Stimulated activated CD8-positive, alpha-beta memory T cell treated with anti-CD3 and anti-CD28 coated beads, Interleukin-15, amount 100 ng/mL, for 48 hours (primary cell): ENCODE measurements around the gene CYTL1.
"Not testable (repeated sequence)": the region's sequence is repeated elsewhere in the genome, so short reads cannot be mapped to it uniquely, and the experiment has no call there.

Source experiments
- DNase-seq, 2 donors: peaks; one replicate each; pipeline ENCODE4 v3.0.0-alpha.2; 2020; ENCODE audit warnings: low read depth in 2 of 2

CYTL1 gene

DNA sequence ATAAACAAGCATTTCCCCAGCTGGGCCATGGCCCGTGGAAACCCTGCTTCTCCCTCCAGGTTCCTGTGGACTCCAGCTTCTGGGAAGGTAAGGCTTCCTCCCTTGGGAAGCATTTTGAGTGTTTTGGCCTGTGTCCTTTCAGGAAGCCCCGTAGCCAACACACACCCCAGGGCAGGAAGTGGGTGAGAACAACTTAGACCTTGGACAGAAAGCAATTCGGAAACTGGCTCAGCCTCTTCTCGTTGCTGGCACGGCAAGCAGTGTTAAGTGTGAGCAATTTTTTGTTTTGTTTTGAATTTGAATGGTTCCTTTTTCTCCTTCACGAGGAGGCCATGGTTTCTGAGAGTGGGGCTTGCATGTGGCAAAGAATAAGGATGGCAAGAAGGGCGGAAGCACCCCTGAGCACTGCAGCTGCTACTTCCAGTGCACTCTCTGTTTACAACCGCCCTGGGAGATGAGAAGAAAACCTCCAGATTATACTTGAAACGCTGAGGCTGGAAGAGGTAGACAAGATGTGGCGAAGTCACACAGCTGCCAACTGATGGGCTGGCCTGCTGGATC, 14.1 kb upstream of the CYTL1 start:
- no peak for DNase-seq

DNA sequence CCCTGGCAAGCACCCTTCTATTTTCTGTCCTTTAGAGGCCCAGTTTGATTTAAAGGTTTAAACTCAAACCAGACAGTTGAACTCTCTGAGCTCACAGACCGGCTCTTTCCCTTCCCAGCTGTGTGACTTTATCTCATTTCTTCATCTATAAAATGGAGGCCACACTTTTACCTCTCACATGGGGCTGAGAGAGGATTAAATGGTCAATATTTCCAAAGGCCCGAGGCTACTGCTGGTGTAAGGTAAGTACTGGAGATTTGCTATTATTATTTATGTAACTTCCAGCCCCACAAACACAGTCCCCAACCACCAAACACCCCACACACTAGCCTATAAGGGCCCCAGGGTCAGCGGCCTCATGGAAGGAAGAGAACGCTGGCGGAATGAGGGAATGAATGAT, 13.6 kb upstream of the CYTL1 start:
- no peak for DNase-seq

DNA sequence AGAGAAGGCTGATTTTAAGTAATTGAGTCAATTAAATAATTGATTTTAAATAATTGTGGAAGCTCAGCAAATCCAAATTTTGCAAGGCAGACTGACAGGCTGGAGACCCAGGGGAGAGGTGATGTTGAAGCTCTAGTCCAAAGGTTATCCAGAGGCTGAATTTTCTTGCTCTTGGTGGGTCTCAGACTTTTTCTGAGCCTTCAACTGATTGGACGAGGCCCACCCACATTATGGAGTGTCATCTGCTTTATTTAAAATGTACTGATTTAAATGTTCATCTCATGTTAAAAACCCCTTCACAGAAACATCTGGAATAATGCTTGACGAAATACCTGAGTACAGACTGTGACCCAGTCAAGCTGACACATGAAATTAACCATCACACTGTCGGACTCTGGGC, 11.7 kb upstream of the CYTL1 start:
- DNase-seq = no peak

DNA sequence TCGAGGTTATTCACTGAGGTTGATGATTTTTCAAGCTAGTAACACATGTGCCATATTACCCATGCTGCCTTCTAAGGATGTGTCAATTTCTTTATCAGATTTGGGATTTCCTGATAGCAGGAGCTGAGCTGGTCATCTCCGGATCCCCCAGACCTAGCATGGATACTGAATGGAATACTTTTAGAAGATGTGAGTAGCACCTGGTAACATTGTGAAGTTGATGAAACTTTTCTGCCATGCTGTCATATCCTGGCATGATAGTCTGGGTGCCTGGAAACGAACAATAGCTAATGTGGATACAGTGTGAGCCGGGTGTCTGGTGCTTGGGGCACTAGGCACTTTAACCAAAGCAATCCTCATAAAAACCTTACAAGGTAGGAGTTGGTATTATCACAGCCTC, 11.0 kb upstream of the CYTL1 start:
- DNase-seq = no peak

DNA sequence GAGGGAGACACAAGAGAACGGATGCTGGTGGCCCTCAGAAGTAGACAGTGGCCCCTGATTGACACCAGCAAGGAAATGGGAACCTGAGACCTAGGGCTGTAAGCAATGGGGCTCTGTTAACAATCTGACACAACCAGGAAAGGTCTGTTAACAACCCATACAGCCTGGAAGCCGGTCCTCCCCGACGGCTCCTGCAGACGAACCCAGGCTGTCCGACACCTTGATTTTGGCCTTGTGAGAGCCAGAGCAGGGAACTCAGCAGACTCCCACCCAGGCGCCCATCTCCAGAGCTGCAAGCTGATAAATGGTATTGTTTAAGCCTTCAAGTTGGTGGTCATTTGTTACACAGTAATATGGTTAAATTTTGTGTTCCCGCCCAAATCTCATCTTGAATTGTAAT, 10.2 kb upstream of the CYTL1 start:
- no peak for DNase-seq

DNA sequence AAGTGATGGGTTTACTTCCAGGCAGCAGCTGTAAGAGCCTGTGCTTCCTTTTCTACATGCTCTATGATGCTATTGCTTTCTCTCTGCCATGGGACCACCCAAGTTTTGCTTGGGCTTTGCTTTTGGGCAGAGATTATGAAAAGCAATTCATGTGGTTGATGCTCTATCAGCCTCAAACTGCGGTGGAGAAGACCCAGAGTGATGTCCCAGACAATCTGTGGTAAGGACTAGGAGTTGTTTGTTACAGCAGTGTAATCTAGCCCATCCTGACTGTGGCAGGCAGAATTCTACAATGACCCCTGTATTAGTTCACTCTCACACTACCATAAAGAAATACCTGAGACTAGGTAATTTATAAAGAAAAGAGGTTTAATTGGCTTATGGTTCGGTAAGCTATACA, 9.2 kb upstream of the CYTL1 start:
- no peak for DNase-seq

DNA sequence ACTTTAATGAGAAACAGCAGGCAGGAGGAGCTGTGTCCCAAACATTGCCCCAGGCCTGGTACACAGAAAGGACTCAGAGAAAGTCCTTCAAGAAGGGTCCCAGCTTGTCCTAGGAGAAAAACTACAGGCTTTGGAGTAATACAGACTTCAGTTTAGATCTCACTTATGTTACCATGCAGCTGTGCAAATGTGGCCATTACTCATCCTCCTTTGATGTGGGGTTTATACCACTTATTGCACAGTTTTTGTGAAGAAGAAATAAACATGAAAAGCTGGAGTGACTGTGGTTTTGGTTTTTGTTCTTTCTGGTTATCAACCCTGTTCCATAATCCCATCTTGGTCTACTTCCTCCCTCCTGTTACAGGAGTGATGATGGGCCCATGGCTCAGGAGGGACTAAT, 8.1 kb upstream of the CYTL1 start:
- DNase-seq = no peak

DNA sequence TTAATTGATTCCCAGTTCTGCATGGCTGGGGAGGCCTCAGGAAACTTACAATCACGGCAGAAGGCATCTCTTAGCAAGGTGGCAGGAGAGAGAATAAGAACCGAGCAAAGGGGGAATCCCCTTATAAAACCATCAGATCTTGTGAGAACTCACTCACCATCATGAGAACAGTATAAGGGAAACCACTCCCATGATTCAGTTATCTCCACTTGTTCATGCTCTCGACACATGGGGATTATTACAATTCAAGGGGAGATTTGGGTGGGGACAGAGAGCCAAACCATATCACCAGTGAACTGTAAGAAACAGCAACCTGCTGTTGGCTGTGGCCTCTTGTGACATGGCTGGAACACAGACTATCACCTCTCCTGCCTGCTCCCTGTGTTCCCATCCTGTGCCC, 7.1 kb upstream of the CYTL1 start:
- DNase-seq = no peak

DNA sequence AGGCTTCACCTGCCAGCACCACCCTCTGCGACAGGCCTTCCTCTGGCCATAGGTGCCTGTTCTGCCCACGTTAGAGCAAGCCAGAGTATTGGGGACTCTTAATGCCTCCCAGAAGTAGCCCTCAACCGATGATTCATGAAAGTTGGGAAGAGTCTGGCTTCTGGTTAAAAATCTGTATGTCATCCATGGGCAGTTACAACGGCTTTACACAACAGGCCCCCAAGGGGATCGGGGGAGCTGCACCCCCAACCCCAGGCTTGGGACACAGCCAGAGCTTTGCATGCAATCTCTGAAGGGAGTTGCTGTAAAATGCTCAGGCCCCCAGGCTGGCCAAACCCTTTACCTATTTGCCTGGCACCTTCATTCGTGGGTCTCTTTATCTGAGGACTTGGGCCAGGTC, 5.4 kb upstream of the CYTL1 start:
- no peak for DNase-seq

DNA sequence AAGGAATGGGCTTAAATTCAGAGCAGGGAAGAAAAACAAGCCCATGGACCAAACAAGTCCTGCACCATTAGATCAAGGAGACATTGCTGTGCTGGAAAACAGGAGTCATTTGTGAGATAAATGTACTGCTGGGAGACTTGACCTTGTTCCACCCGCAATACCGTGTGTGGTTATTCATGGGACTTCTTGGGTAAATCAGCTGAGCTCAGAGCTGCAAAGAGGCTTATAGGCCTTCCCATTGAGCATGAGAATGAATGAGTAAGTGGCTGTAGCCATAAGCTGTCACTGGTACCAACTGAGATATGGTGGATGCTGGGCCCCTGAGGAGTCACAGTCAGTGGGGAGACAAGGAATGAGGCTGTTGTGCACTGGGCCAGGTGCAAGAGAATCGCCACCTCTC, 2.3 kb upstream of the CYTL1 start:
- DNase-seq = no peak

DNA sequence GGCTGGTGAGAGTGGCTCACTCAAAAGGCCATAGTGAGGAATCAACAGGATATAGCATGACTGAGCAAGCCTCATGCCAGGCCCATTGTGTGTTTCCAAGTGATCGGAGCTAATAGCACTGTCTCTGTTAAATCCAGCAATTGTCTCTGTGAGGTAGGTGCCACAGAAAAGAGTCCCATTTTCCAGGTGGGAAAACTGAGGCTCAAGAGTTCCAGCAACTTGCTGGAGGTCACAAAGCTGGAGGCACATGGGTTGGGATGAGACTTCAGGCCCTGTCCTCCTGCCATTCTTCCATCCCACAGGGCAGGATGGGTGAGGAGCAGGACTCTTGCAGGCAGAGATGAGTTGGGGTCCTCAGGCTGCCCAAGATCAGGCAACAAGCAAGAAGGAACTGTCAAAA, 1.1 kb upstream of the CYTL1 start:
- no peak for DNase-seq

DNA sequence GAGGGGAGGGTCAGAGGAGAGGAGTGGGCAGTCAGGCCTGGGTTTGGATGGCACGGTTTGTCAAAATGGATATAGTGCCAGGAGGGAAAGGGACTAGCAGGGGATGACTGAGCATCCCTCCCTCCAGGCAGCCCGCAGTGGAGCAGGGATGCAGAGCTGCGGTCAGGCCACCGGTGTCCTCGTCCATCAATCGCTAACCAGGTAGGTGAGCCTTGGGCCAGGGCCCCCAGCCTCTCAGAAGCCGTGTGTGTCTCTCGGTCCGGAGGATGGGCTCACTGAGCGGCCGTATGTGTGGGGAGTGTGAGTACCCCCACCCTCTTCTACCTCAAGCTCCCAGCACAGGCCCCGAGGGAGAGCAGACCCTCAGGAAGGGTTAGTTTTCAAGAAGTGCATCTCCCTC, 538 bp upstream of the CYTL1 start:
- no peak for DNase-seq

DNA sequence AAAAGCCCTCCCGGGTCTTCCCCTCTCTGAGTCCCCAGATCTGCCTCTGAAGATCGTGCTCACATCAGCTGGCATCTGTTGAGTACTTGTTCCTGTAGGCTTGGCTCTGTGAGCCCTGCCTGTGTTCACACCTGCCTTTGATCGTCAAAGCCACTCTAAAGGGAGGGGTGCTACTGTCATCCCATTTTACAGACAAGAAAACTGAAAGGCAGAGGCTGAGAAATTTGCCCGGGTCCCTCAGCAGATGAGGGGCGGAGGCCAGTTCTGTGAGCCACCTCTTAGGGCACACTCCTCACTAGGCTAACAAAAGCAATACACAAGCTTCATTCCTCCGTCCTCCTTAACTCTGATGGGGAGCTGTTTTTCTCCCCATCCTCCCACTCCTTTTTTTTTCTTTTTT, 655 bp downstream of the CYTL1 start:
- DNase-seq = no peak

DNA sequence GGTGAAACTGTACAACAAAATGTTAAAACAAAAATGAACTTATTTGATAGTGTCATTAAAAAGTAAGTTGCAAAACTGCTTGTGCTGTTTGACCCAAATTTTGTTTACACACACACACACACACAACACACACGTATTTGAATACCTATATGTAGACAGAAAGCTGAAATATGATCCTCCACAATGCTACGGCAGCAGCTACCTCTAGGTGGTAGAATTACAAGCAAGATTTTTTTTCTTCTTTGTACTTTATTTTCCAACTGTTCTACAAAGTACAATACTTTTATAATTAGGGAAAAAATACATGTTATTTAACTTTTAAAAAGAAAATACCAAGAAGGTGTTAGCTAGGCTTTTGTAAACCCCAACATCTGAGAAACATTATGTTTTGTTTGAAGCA, 1.2 kb downstream of the CYTL1 start:
- no peak for DNase-seq

DNA sequence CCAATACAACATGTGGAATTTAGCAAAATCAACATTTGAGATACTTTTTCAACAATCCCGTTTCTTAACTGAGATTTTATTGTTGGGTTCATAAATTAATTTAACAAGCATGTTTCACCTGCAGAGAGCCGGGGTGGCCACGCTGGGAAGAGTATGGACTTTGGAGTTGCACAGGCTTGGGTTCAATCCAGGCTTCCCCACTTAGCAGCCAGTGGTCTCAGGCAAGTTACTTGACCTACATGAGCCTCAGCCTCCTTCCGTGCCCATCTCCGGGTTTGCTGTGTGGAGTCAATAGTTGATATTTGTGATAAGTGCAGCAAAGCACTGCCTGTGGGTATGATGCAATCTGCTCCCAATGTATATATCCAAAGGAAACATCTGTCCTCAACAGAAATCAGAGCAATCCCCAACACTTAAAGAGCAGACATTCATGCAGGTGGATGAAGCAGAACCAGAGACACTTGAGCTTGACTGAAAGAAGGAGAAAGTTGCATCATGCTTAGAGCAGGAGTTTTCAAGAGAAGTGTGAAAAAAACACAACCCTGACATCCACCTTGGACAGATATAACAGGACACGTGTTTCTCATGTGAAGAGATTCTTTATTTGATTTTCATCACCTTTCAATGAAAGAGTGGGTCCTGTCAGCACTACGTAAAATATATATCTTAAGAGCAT, 5.1 kb downstream of the CYTL1 start:
- DNase-seq = no peak

DNA sequence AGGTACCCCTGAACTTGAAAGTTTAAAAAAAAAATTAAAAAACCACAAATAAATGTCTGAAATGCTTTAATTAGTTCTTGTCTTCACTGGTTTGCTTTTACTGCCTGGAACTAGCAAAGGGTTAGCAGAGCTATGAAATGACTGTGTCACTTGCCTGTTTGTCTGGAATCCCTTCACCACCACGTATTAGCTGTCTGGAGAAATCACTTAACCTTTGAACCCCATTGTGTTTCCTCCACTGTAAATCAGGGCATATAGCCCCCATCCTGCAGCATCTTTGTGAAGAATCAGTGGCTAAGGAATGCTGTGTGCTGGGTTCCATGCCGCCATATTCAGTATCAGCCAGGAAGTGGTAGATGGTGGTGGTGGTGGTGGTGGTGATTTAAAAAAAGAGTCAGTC, 6.3 kb downstream of the CYTL1 start:
- no peak for DNase-seq

DNA sequence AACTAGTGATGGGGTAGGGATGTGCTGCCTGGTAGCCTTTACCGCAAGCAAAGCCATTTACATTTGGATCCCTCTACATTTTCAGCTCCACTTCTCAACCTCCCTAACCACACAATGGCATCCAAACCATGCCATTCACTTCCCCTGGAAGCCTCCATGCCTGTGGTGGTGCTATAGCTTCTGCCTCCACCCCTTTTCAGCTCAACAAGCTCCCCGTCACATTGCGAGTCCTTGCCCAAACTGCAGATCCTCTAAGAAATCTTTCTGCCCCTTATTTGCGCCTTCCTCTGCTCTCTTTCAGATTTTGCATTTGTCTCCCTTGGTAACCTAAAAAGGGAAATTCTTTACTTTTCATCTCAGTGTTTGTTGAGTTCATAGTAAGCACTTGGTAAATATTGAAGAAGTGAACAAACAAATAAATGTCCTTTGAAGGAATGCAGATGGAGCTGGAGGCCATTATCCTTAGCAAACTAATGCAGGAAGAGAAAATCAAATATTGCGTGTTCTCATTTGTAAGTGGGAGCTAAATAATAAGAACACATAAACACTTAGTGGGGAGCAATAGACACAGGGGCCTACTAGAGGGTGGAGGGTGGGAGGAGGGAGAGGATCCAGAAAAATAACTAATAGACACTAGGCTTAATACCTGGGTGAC, 6.9 kb downstream of the CYTL1 start:
- DNase-seq = no peak

DNA sequence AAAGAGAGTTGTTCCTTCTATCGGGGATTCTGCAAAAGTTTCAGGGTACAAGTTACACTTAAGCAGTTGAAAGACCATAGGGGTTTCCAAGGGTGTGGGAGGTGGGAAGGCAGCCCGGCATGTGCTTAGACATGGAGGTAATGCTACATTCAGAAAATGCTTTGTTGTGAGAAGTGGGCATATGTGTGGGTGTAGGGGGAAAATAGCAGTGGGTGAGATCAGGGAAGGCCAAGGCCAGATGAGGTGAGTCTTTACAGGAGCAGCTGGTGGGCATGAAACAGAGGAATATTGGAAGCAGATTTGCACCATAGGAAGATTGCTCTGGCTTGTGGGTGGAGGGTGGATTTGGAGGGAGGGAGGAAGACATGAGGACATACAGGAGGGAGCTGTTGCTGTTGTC, 8.3 kb downstream of the CYTL1 start:
- DNase-seq = no peak

DNA sequence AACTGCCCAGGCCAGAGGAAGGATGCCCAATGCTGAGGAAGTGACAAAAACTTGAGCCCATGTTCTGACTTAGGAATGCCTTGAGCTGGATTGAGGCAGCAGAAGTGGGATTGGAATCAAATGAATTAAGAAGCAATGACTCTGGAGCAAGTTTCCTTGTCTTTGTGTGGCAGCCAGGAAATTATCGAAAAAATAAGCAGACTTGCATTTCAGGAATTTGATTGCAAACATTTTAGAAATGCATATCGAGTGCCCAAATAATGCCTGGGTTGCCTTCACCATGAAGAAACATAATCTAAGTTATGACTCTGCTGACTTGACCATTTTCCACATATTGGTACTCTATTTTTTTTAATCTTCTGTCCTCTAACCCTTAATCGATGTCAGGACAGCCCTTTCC, 9.5 kb downstream of the CYTL1 start:
- DNase-seq = no peak

DNA sequence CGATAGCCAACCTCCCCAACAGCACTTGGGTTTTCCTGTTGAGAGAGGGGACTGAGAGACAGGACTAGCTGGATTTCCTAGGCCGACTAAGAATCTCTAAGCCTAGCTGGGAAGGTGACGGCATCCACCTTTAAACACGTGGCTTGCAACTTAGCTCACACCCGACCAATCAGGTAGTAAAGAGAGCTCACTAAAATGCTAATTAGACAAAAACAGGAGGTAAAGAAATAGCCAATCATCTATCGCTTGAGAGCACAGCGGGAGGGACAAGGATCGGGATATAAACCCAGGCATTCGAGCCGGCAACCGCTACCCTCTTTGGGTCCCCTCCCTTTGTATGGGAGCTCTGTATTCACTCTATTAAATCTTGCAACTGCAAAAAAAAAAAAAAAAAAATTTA, 12.3 kb downstream of the CYTL1 start:
- not testable (repeated sequence) for DNase-seq

DNA sequence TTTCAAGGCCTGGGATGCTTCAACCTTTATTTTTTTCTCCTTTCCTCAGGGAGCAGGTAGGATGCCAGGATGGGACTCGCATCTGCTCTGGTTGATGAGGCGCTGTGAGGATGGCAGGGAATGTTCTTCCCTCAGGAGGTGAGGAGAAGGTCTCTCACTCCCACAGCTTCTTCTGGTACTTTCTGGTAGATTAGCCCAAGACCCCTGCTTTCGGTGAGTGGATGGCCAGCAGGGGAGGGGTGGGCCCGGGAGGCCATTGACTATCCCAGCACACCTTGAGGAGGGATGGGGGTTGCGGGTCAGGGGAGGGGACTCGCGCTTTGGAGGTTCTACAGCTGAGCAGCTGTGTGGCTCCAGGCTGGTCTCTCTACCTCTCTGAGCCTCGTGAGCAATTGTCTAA, 14.8 kb downstream of the CYTL1 start:
- DNase-seq = no peak

DNA sequence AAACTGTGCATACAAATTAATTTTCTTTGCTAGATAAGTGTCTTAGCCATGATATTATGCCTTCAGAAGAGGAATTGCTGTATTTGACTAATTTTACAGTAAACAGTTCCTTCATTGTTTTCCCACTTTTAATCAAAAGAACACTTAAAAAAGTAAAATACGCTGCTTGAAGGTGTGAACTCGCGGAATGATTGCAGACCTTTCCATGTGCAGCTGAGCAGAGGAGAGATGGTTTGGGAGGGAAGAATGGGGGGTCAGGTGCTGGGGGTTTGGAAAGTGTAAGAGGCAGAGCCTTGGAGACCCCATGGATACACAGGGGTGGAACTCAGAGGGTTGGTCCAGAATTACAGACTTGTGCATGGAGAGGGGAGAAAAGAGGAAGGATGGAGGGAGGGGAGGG, 15.3 kb downstream of the CYTL1 start:
- DNase-seq = no peak

DNA sequence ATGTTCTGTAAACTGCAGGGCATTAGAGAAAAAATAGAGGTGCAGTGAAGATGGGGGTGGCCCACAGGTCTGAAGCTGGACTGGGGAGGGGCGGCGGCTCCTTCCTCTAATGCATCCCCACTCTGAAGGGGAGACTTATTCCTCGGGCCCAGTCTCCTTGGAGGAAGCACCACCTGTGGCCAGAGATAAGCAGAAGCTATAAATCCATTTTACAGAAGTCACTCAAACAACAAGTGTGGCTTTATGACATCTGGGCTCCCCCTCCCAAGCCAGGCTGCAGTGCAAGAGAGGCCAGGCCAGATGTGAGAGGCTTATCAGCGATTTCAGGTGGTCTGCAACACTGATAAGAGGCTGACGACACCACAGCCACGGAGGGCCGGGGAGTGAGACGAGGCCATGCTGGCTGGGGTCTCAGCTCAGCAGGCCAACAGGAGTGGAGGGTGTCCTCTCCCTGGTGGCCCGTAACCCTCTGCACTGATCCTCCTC, 15.8 kb downstream of the CYTL1 start:
- DNase-seq = no peak

DNA sequence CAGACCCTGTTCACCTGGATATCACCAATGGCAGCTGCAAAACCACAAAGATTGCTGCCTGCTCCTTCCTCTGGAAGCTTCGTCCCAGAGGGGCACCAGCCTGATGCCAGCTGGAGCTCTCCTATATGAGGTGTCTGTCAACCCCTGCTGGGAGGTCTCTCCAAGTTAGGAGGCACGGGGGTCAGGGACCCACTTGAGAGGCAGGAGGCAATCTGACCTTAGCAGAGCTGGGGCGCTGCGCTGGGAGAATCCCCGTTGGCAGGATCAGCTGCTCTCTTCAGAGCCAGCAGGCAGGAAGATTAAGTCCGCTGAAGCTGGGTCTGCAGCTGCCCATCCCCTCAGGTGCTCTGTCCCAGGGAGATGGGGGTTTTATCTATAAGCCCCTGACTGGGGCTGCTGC, 17.6 kb downstream of the CYTL1 start:
- DNase-seq = not testable (repeated sequence)
